ENCODE measurements around the gene CLEC18A.
"Not testable (repeated sequence)": the region's sequence is repeated elsewhere in the genome, so short reads cannot be mapped to it uniquely, and the experiment has no call there.

GRCh38 chr16:70010615-70011014 lies 59.5 kb downstream of the CLEC18A start:
- TF ChIP-seq POLR2A (IDR thresholded peaks at IDR 0.05; ENCODE audit: low read length); GATA1 (IDR thresholded peaks at IDR 0.05; ENCODE audit: low read depth, low read length): not testable (repeated sequence)
